Measurements from ENCODE around the gene TMEM115.

GRCh38 chr3:50406487-50406886 is 47.2 kb upstream of the TMEM115 start:
- TF ChIP-seq, protein P1, sequence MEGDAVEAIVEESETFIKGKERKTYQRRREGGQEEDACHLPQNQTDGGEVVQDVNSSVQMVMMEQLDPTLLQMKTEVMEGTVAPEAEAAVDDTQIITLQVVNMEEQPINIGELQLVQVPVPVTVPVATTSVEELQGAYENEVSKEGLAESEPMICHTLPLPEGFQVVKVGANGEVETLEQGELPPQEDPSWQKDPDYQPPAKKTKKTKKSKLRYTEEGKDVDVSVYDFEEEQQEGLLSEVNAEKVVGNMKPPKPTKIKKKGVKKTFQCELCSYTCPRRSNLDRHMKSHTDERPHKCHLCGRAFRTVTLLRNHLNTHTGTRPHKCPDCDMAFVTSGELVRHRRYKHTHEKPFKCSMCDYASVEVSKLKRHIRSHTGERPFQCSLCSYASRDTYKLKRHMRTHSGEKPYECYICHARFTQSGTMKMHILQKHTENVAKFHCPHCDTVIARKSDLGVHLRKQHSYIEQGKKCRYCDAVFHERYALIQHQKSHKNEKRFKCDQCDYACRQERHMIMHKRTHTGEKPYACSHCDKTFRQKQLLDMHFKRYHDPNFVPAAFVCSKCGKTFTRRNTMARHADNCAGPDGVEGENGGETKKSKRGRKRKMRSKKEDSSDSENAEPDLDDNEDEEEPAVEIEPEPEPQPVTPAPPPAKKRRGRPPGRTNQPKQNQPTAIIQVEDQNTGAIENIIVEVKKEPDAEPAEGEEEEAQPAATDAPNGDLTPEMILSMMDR (IDR thresholded peaks at IDR 0.05), result no peak
- TF ChIP-seq POLR2A (IDR thresholded peaks at IDR 0.05), result no peak

All from thyroid gland (tissue), 4 donors.